Neuronal stem cell (in vitro differentiated cells): ENCODE measurements around the gene SPECC1L.

ENCODE experiments used
- DNase-seq: peaks from one replicate; pipeline ENCODE4 v3.0.0-alpha.2; 2013; ENCODE audit warnings: low spot score
- H2AFZ ChIP-seq: one replicate; pipeline ENCODE4 v1.6.1; 2013; ENCODE audit warnings: mild to moderate bottlenecking, low read length, inconsistent platforms
- H2AK5ac ChIP-seq: 2 replicates; pipeline ENCODE4 v1.6.1; 2013; ENCODE audit warnings: low read depth, mild to moderate bottlenecking, inconsistent platforms, low read length, moderate library complexity, mixed read lengths
- H2BK120ac ChIP-seq: 2 replicates; pipeline ENCODE4 v1.6.1; 2013; ENCODE audit warnings: low read depth, mild to moderate bottlenecking, inconsistent platforms, low read length, moderate library complexity, mixed read lengths
- H2BK12ac ChIP-seq: one replicate; pipeline ENCODE4 v1.6.1; 2013; ENCODE audit warnings: low read length, inconsistent platforms
- H2BK15ac ChIP-seq: 2 replicates; pipeline ENCODE4 v1.6.1; 2013; ENCODE audit warnings: mild to moderate bottlenecking, low read length, inconsistent platforms, mixed read lengths
- H2BK5ac ChIP-seq: one replicate; pipeline ENCODE4 v1.6.1; 2013; ENCODE audit warnings: inconsistent platforms, mild to moderate bottlenecking, low read length, moderate library complexity
- H3K14ac ChIP-seq: one replicate; pipeline ENCODE4 v1.6.1; 2013; ENCODE audit warnings: low read length, inconsistent platforms
- H3K18ac ChIP-seq: 2 replicates; pipeline ENCODE4 v1.6.1; 2013; ENCODE audit warnings: low read length, inconsistent platforms
- H3K23ac ChIP-seq: 2 replicates; pipeline ENCODE4 v1.6.1; 2013; ENCODE audit warnings: low read depth, mild to moderate bottlenecking, mixed read lengths, low read length, inconsistent platforms; ENCODE audit not compliant: poor library complexity
- H3K27ac ChIP-seq: replicated peaks from 3 replicates; pipeline ENCODE4 v1.5.1; 2013; ENCODE audit warnings: low read length, inconsistent platforms
- H3K27me3 ChIP-seq, 3 experiments: 2 replicates each; pipeline ENCODE4 v1.6.1; 2013; ENCODE audit warnings: low read length in 3 of 3, mild to moderate bottlenecking in 2 of 3, inconsistent platforms in 1 of 3, low read depth in 1 of 3, mixed read lengths in 1 of 3, moderate library complexity in 1 of 3; ENCODE audit not compliant: control insufficient read depth in 3 of 3, insufficient read depth in 3 of 3
- H3K36me3 ChIP-seq, 2 donors: replicated peaks in 1 of 2; 2 replicates each; pipeline ENCODE4 v1.6.1; 2013; ENCODE audit warnings: low read length in 2 of 2; ENCODE audit not compliant: control insufficient read depth in 2 of 2, insufficient read depth in 2 of 2
- H3K4ac ChIP-seq: 2 replicates; pipeline ENCODE4 v1.6.1; 2013; ENCODE audit warnings: inconsistent platforms, mild to moderate bottlenecking, low read length, moderate library complexity
- H3K4me1 ChIP-seq, 2 donors: 1 replicate in 1 of 2; 2 replicates in 1 of 2; pipeline ENCODE4 v1.6.1; 2013; ENCODE audit warnings: low read length in 2 of 2, low read depth in 1 of 2; ENCODE audit not compliant: control insufficient read depth in 2 of 2, insufficient read depth in 1 of 2
- H3K4me2 ChIP-seq: one replicate; pipeline ENCODE4 v1.6.1; 2013; ENCODE audit warnings: mild to moderate bottlenecking, low read length, inconsistent platforms; ENCODE audit not compliant: insufficient read depth, poor library complexity, severe bottlenecking
- H3K4me3 ChIP-seq, 2 donors: 2 replicates each; pipeline ENCODE4 v1.5.1; 2013; ENCODE audit warnings: low read length in 2 of 2, mild to moderate bottlenecking in 2 of 2, inconsistent platforms in 1 of 2, moderate library complexity in 1 of 2
- H3K79me1 ChIP-seq: one replicate; pipeline ENCODE4 v1.6.1; 2013; ENCODE audit warnings: low read depth, mild to moderate bottlenecking, inconsistent platforms, low read length, moderate library complexity
- H3K9ac ChIP-seq: one replicate; pipeline ENCODE4 v1.6.1; 2013; ENCODE audit warnings: mild to moderate bottlenecking, low read depth, low read length, inconsistent platforms; ENCODE audit not compliant: poor library complexity
- H3K9me3 ChIP-seq, 2 donors: replicated peaks in 1 of 2; 2 replicates each; pipeline versions ENCODE3 to v1.6.1; 2013; ENCODE audit warnings: low read length in 2 of 2, mild to moderate bottlenecking in 2 of 2, inconsistent platforms in 1 of 2, low read depth in 1 of 2, mixed read lengths in 1 of 2, moderate library complexity in 1 of 2; ENCODE audit not compliant: control insufficient read depth in 2 of 2, insufficient read depth in 1 of 2
- H4K8ac ChIP-seq: one replicate; pipeline ENCODE4 v1.6.1; 2013; ENCODE audit warnings: low read depth, mild to moderate bottlenecking, inconsistent platforms, low read length, moderate library complexity
- H4K91ac ChIP-seq: one replicate; pipeline ENCODE4 v1.6.1; 2013; ENCODE audit warnings: low read length, low read depth, mild to moderate bottlenecking, inconsistent platforms; ENCODE audit not compliant: poor library complexity
- WGBS, 2 donors: extraction: QIAGEN DNeasy Blood & Tissue Kit; methylation state at CpG; one replicate each; pipeline ENCODE4 v1.1.7; 2013; ENCODE audit warnings: missing lambda C conversion rate in 2 of 2, mixed read lengths in 1 of 2; ENCODE audit not compliant: insufficient read length in 2 of 2, insufficient replicate concordance in 1 of 2; ENCODE audit errors: extremely low coverage in 2 of 2; 5-methylcytosine and 5-hydroxymethylcytosine counted together

SPECC1L gene

GRCh38 chr22:24394254-24394653 lies 123.6 kb downstream of the SPECC1L start:
- no peak overlapping the region for H3K4me3 ChIP-seq
- no peak overlapping the region for H2BK15ac ChIP-seq
- H3K36me3 ChIP-seq: peaks cover 11 to 77% of the 10 kb centered on the region in 2 donors
- no peak overlapping the region for H2BK12ac ChIP-seq
- no peak overlapping the region for H3K23ac ChIP-seq
- H3K9ac ChIP-seq: no peak overlapping the region
- no peak overlapping the region for H3K4me2 ChIP-seq
- H3K14ac ChIP-seq: no peak overlapping the region
- H2BK5ac ChIP-seq: no peak overlapping the region
- H3K27me3 ChIP-seq: no peaks in the 10 kb centered on the region
- no peak overlapping the region for H3K18ac ChIP-seq
- no peak overlapping the region for H4K91ac ChIP-seq
- no peak overlapping the region for H3K4ac ChIP-seq
- H3K27ac ChIP-seq: no peak overlapping the region
- H3K4me1 ChIP-seq: peaks cover 0 to 1% of the 10 kb centered on the region in 2 donors
- DNase-seq: no peak
- no peak overlapping the region for H2AK5ac ChIP-seq
- no peak overlapping the region for H4K8ac ChIP-seq
- H2BK120ac ChIP-seq: no peak overlapping the region
- H2AFZ ChIP-seq: no peak overlapping the region
- WGBS, 2 donors: no CpG with 5 or more reads among the region's 2 CpGs
- no peaks in the 10 kb centered on the region for H3K9me3 ChIP-seq
- peaks cover 2% of the 10 kb centered on the region for H3K79me1 ChIP-seq

DNA sequence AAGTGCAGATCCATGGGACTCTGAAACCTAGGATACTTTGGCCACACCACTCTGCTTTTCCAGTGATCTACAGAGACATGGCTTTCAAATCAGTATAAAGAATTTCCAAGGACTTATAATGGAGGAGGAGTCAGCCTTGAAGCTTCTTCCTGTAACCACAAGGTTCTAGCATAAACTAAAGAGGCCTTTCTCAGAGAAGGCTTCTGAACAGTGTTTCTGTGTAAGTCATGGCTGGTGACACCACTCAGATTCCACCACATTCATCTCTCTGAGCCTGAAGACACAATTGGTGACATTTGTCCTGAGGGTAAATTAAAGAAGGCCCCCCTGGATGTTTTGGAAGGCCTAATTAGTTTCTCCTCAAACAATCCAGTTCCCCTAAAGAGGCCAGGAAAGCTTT lies 127.8 kb downstream of the SPECC1L start:
- DNase-seq: no peak
- no peak overlapping the region for H2BK5ac ChIP-seq
- no peak overlapping the region for H4K8ac ChIP-seq
- H3K79me1 ChIP-seq: no peaks in the 10 kb centered on the region
- no peak overlapping the region for H3K23ac ChIP-seq
- peaks cover 11 to 91% of the 10 kb centered on the region in 2 donors for H3K36me3 ChIP-seq
- H2AFZ ChIP-seq: no peak overlapping the region
- H3K14ac ChIP-seq: no peak overlapping the region
- H3K4me2 ChIP-seq: no peak overlapping the region
- H4K91ac ChIP-seq: no peak overlapping the region
- H3K4me1 ChIP-seq: peaks cover 0 to 1% of the 10 kb centered on the region in 2 donors
- H3K9me3 ChIP-seq: no peaks in the 10 kb centered on the region
- H3K27me3 ChIP-seq: no peaks in the 10 kb centered on the region
- no peak overlapping the region for H3K4me3 ChIP-seq
- H3K4ac ChIP-seq: no peak overlapping the region
- H3K18ac ChIP-seq: no peak overlapping the region
- no peak overlapping the region for H3K9ac ChIP-seq
- no peak overlapping the region for H2BK120ac ChIP-seq
- H2BK15ac ChIP-seq: no peak overlapping the region
- no peak overlapping the region for H3K27ac ChIP-seq
- H2BK12ac ChIP-seq: no peak overlapping the region
- no peak overlapping the region for H2AK5ac ChIP-seq

DNA sequence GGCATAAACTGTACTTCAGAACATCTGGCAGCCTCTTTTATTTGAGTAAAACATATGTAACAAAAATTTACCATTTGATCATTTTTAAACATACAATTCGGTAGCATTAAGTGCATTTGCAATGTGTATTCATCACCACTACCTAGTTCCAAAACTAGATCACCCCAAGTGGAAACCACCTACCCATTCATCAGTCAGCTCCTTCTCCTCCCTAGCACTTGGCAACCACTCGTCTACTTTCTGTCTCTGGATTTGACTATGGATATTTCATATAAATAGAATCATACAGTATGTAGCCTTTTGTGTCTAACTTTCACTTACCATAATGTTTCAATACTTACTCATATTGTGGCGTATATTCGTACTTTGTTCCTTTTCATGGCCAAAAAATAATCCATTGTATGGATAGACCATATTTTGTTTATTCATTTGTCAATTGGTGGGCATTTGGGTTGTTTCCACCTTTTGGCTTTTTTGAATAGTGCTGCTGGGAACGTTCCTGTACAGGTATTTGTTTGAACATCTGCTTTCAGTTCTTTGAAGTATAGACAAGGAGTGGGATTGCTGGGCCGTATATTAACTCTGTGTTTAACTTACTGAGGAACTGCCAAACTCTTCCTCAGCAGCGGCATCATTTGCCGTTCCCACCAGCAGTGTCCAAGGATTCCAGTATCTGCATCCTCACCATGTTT lies 129.5 kb downstream of the SPECC1L start:
- Histone ChIP-seq H3K23ac (no peak overlapping the region), H3K4me2 (no peak overlapping the region), H3K79me1 (no peaks in the 10 kb centered on the region), H3K14ac (no peak overlapping the region), H3K9ac (no peak overlapping the region), H3K4ac (no peak overlapping the region), H3K36me3 (peaks cover 12 to 92% of the 10 kb centered on the region in 2 donors), H2BK5ac (no peak overlapping the region), H4K91ac (no peak overlapping the region), H3K9me3 (peaks cover 0 to 5% of the 10 kb centered on the region in 2 donors), H4K8ac (no peak overlapping the region), H2AFZ (no peak overlapping the region), H2AK5ac (no peak overlapping the region), H3K27me3 (no peaks in the 10 kb centered on the region), H2BK120ac (no peak overlapping the region), H3K4me1 (peaks cover 0 to 1% of the 10 kb centered on the region in 2 donors), H3K18ac (no peak overlapping the region), H3K27ac (no peak overlapping the region), H2BK15ac (no peak overlapping the region), H2BK12ac (no peak overlapping the region), H3K4me3 (no peak overlapping the region)
- no peak for DNase-seq
- no CpG with 5 or more reads among the region's 8 CpGs for WGBS, 2 donors

GRCh38 chr22:24400726-24401596 lies 130.3 kb downstream of the SPECC1L start:
- Histone ChIP-seq H2BK15ac (no peak overlapping the region), H3K79me1 (no peaks in the 10 kb centered on the region), H2BK5ac (no peak overlapping the region), H3K18ac (no peak overlapping the region), H3K27me3 (no peaks in the 10 kb centered on the region), H3K4me2 (no peak overlapping the region), H2BK120ac (no peak overlapping the region), H3K4me3 (no peak overlapping the region), H3K36me3 (peaks cover 9 to 91% of the 10 kb centered on the region in 2 donors), H3K27ac (no peak overlapping the region), H2BK12ac (no peak overlapping the region), H3K23ac (no peak overlapping the region), H2AK5ac (no peak overlapping the region), H3K4ac (no peak overlapping the region), H3K9me3 (peaks cover 0 to 5% of the 10 kb centered on the region in 2 donors), H3K4me1 (peaks cover 0 to 1% of the 10 kb centered on the region in 2 donors), H3K9ac (peak overlapping the region; percentile 9), H4K8ac (no peak overlapping the region), H4K91ac (no peak overlapping the region), H3K14ac (no peak overlapping the region), H2AFZ (no peak overlapping the region)
- no peak for DNase-seq
- WGBS, 2 donors: no CpG with 5 or more reads among the region's 9 CpGs
